GM20000 (cell line): Measurements from ENCODE around the gene TLCD3A.
"Not testable (repeated sequence)": the region's sequence is repeated elsewhere in the genome, so short reads cannot be mapped to it uniquely, and the experiment has no call there.

Experiments
- DNase-seq: peaks from one replicate; pipeline ENCODE4 v3.0.0; 2012; ENCODE audit warnings: low spot score
- CTCF ChIP-seq: IDR thresholded peaks from 2 replicates; pipeline ENCODE4 v1.5.1; 2012; ENCODE audit warnings: mild to moderate bottlenecking, control low read depth; ENCODE audit errors: extremely low read depth, missing control alignments

TLCD3A gene

DNA sequence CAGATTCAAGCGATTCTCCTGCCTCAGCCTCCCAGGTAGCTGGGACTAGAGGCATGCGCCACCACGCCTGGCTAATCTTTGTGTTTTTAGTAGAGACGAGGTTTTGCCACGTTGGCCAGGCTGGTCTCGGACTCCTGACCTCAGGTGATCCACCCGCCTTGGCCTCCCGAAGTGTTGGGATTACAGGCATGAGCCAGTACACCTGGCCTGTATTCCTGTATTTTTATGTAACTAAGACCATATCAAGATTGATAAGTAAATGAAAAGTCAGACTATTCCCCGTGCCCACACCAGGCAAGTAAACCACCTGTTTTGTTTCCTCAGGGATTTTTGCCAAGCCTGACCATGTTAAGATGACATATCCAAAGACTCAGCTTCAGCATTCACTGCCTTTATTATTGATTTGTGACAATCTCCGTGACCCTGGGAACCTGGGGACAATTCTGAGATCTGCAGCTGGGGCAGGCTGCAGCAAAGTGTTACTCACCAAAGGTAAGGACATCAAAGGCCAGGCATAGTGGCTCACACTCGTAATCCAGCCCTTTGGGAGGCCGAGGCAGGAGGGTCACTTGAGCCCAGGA, 55.3 kb downstream of the TLCD3A start:
- DNase-seq = no peak
- TF ChIP-seq CTCF = no peak

DNA sequence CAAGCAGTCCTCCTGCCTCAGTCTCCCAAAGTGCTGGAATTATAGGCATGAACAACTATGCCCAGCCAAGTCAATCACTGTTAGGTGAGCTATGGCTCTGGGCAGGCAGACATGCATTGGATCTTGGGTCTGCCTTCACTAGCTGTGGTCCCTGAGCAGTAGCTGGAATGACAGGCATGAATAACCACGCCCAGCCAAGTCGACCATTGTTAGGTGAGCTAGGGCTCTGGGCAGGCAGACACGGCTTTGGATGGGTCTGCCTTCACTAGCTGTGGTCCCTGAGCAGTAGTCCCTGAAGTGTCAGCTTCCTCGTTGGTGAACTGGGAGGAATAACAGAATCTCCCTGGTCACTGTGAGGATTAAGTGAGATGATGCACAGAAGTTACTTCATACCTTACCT, 56.2 kb downstream of the TLCD3A start:
- no peak for DNase-seq
- no peak for TF ChIP-seq CTCF

- no peak for TF ChIP-seq CTCF
- no peak for DNase-seq
Measured at GRCh38 chr17:789160-789840, 56.9 kb downstream of the TLCD3A start.

- DNase-seq = not testable (repeated sequence)
Measured at GRCh38 chr17:789931-790873, 57.8 kb downstream of the TLCD3A start.

GRCh38 chr17:790874-791247, 58.5 kb downstream of the TLCD3A start:
- not testable (repeated sequence) for DNase-seq

DNA sequence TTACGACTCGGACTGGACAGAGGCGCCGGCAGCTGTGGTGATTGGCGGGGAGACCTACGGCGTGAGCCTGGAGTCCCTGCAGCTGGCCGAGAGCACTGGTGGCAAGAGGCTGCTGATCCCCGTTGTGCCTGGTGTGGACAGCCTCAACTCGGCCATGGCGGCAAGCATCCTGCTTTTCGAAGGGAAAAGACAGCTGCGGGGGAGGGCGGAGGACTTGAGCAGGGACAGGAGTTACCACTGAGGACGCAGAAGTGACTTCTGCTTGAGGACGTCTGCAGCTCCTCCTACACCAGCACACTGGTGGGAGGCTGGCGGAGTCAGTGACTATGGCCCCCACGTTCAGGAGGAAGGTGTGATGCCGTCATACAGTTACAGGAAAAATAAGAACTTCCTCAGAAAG, 59.4 kb downstream of the TLCD3A start:
- no peak for TF ChIP-seq CTCF
- DNase-seq = no peak

DNA sequence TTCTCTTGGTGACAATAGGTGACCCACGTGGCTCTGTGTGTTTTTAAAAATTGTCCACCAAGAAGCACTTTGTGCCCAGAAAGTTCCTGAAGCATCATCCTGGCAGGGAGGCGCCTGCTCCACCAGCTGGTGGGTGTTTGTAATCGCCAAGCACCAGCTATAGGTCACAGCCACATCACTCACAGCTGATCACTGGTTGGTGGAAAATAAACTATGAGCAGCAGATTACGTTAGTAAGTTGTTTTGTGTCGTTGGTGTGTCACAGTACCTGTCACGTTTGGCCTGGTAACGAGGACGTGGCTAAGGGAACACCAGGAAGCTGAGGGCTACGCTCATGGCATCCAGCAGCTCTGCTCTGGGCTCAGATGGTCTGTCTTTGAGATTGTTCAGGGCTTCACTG, 59.9 kb downstream of the TLCD3A start:
- no peak for DNase-seq
- TF ChIP-seq CTCF = no peak
